Effector CD8-positive, alpha-beta T cell (primary cell): Measurements from ENCODE around the gene CBY3.
A peak's percentile ranks its signal among the peaks of the same experiment; 100 is the strongest.
"Not testable (repeated sequence)": the region's sequence is repeated elsewhere in the genome, so short reads cannot be mapped to it uniquely, and the experiment has no call there.

Experiments used
- DNase-seq: peaks from one replicate; lab custom pipeline; 2025; lab: John Stamatoyannopoulos, UW
- total RNA-seq, 4 experiments: gene quantifications; one replicate each; lab custom pipeline; 2026; lab: John Stamatoyannopoulos, UW

The CBY3 gene
- 0.24 to 0.88 (median 0.54) reads per million in 4 experiments for total RNA-seq

DNA sequence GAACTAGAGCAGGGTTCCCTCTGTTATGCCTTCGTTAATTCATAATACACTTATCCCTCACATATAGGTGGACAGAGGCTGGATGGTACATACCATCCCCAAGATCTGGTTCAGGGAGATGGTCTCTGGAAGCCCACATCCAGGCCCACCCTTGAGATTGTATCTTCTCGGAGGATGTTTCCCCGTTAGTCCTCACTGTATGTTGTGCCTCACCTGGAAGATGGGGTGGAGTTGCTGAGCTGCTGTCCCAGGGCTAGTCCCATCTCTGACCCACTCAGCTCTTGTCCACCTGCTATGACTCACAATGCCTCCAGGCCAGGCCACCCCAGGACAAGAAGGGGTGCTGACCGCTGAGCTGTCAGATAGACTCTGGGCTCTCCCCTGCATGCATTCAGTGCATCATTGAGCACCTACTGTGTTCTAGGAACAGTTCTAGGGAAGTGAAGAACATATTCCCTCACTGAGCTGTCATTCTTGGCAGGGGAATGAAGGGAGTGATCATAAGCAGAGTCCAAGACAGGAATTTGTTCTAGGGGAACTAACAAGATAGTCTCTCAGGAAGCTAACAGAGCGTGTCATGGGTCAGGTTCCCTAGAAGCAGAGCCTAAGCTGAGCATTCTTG lies at the start of gene CBY3:
TSS of gene CBY3 (minus strand) at position 255 of the 622 bp plus-strand sequence. CDS start at position 139, 116 bp downstream.
- no peak for DNase-seq

DNA sequence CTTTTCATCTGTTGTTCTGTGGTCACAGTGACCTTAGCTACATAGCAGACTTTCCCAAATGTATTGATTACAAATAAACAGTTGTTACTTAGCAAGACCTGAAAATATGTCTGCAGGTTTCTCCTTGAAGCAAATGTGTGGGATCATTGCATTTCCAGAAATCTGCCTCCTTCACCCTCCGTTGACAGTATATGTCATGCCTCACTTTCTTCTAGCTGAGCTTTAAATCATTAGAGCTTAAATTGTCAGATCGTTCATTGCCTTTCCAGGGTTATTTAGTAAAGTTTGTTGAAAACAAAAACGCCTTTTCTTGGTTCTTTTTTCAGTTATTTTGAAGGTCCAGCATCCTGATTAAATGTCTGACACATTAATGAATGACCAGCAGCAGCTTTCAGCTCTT lies 49.5 kb upstream of the CBY3 start:
- DNase-seq: no peak

DNA sequence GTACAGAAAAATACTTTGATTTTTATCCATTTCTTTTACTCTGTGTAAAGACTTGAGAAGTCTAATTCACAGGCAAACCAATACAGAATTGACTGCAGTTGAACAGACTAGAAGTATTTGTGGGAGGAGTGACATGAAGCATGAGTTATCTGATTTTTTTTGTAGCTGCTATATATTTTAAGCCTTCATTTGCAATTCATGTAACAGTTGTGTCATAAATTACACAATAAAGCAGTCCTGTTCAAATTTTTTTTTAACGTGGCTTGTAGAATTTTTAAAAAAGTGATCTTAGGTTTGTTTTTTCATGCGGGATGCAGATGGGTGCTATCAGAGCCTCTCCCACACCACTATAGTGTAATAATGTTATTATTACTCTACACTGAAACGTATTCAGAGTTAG lies 48.9 kb upstream of the CBY3 start:
- DNase-seq: no peak

- no peak for DNase-seq
Measured at GRCh38 chr5:179729303-179729702, 48.5 kb upstream of the CBY3 start.

DNA sequence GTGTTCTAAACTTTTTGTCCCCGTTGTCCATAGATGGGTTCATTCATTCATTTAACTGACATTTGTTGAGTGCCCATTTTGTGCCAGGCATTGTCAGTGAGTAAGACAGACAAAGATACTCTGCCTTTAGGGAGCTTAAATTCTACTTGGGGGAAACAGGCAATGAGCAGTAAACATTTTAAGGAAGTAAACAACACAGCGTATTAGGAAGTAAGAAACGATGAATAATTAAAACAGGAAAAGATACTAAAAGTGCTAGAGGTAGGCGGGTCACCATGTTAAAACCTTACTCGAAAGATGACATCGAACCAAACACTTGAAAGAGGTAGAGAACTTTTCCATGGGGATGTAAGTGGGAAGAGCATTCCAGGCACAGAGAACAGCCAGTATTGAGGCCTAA lies 46.3 kb upstream of the CBY3 start:
- DNase-seq: no peak

DNA sequence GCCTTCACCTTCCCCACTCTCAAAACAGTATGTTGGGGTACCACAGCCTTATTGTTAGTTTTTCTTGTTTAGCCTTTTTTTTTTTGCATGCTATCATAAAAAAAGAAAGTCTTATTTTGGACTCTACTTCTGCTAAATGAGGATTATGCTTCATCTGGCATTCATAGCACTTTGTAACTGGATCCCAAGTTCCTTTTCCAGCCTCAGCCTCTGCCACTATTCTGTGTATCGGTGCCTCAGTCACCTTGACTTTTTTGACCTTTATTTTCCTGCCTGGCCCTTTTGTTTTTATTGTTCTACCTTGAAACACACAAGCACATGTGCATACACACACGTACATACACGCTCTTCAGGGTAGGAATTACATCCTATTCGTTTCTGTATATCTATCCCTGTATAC lies 43.3 kb upstream of the CBY3 start:
- DNase-seq: no peak

- DNase-seq: no peak
Measured at GRCh38 chr5:179720222-179720621, 39.4 kb upstream of the CBY3 start.

DNA sequence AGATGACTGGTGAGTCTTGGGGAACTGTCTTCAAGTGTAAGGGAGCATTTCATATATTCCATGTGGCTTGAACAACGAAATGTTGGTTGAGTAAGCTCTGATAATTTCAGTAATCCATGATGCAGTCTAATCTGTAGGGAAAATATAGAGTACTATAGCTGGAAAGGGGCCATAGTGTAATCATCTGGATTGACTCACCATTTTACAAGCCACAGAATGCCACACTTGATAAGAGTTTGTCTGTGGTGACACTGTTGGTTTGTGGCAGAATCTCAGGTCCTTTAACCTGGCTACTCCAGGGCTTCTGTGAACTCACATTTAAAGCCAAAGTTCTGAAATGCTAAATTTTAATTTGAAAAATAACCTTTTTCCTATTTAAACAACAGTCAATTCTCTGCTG lies 35.5 kb upstream of the CBY3 start:
- DNase-seq: no peak

DNA sequence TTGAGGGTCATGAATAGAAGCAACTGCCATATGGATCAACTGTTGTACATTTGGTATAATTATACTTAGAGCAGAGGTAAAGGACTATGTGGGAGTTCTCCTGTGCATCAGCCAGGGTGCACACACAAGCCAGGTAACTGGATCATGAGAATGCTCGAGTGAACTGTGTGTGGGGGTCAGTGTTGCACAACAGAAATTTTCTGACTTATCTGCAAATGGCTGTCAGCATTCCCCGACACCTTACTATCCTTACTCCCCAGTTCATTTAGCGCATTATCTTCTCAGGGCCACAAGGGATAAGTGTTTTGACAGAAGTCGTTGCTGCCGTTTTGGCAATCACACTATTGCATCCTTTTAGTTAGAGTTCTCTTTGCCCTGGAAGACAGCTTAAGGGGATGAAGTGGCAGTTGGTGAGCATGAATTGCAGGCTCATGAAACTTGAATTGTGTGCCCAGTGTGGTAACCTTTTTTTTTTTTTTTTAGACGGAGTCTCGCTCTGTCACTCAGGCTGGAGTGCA lies 19.6 kb upstream of the CBY3 start:
- DNase-seq: no peak

GRCh38 chr5:179699616-179700237 lies 18.9 kb upstream of the CBY3 start:
- no peak for DNase-seq

GRCh38 chr5:179698935-179699615 lies 18.2 kb upstream of the CBY3 start, which contains the start of gene CANX:
CANX (plus strand) TSS chr5:179698967; CDS start chr5:179705682, 6,715 bp downstream.
- no peak for DNase-seq

- DNase-seq: peak; percentile 97
Measured at GRCh38 chr5:179697993-179698934, 17.4 kb upstream of the CBY3 start.

GRCh38 chr5:179697543-179697942 lies 16.7 kb upstream of the CBY3 start:
- DNase-seq: not testable (repeated sequence)

GRCh38 chr5:179697108-179697507 lies 16.3 kb upstream of the CBY3 start:
- no peak for DNase-seq

DNA sequence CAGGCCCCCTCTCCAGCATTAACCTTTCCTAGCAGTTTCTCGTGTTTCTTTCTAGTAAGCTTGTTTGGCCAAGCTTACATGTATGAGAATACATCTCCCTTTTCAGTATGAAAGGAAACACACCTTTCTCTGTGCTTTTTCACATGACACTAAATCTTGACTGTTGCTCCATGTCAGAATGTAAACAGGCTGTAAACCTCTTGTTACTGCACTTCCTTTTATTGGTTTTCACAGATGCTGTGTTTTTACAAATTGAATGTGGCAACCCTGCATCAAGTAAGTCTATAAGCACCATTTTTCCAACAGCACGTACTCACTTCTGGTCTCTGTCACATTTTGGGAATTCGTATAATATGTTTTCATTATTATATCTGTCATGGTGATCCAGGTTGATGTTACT lies 15.8 kb upstream of the CBY3 start:
- no peak for DNase-seq

- DNase-seq: no peak
Measured at GRCh38 chr5:179694561-179694960, 13.7 kb upstream of the CBY3 start.

DNA sequence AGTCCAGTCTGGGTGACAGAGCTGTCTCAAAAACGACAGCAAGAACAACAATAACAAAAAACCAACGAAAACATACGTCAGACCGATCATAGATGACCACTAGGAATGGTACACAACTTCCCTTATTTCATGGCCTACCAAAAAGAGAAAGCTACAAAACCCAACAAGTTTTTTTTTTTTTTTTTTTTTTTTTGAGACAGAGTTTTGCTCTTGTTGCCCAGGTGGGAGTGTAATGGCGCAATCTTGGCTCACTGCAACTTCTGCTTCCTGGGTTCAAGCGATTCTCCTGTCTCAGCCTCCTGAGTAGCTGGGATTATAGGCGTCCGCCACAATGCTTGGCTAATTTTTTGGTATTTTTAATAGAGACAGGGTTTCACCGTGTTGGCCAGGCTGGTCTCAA lies 8.4 kb upstream of the CBY3 start:
- DNase-seq: not testable (repeated sequence)

GRCh38 chr5:179680014-179680779 lies 637 bp downstream of the CBY3 start:
- DNase-seq: no peak

- peak; percentile 38 for DNase-seq
Measured at GRCh38 chr5:179679014-179679674, 1.7 kb downstream of the CBY3 start.
